GM12892 (cell line): ENCODE results near the gene SSR3.

Experiments
- DNase-seq: peaks from one replicate; pipeline ENCODE4 v3.0.0; 2011; ENCODE audit not compliant: insufficient read length
- FAIRE-seq: peaks from 2 replicates; lab custom pipeline; 2011; peaks lifted over from hg19 to GRCh38; lab: Jason Lieb, UNC
- POLR2A ChIP-seq: IDR thresholded peaks from 2 replicates; pipeline ENCODE4 v1.6.1; 2011; ENCODE audit warnings: low read depth, low read length, control low read depth
- POLR2AphosphoS5 ChIP-seq: IDR thresholded peaks from 2 replicates; pipeline ENCODE4 v1.6.1; 2011; ENCODE audit warnings: low read depth, low read length, control low read depth
- TAF1 ChIP-seq: IDR thresholded peaks from 2 replicates; pipeline ENCODE4 v1.6.1; 2011; ENCODE audit warnings: low read depth, mild to moderate bottlenecking, control low read depth, low read length, borderline replicate concordance

Gene SSR3

DNA sequence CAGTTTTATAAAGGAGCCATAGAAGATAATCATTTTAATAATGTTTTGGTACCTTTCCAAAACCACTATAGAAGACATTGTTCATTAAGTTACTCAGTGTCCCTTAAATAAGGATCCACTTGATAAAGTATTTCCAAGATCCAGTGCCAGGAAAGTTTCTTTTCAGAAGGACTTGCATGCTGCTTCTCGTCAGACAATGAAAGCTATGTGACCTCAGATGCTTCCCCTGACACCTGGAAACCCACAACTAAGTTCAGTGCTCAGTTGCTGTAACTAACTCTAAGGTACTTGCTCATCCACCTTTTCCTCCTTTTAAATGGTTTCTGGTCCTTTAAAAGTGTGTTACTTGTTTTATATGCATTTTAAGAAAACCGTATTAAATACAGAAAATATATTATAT lies 7.3 kb downstream of the SSR3 start:
- DNase-seq (no peak), FAIRE-seq (no peak)

GRCh38 chr3:156543043-156543555 lies 11.8 kb downstream of the SSR3 start:
- no peak for TF ChIP-seq POLR2A
- no peak for TF ChIP-seq POLR2AphosphoS5
- no peak for TF ChIP-seq TAF1
- FAIRE-seq: no peak
- no peak for DNase-seq

More for the DNA sequence above, 7.3 kb downstream of the SSR3 start:
- TF ChIP-seq POLR2AphosphoS5 (no peak), POLR2A (no peak), TAF1 (no peak)

DNA sequence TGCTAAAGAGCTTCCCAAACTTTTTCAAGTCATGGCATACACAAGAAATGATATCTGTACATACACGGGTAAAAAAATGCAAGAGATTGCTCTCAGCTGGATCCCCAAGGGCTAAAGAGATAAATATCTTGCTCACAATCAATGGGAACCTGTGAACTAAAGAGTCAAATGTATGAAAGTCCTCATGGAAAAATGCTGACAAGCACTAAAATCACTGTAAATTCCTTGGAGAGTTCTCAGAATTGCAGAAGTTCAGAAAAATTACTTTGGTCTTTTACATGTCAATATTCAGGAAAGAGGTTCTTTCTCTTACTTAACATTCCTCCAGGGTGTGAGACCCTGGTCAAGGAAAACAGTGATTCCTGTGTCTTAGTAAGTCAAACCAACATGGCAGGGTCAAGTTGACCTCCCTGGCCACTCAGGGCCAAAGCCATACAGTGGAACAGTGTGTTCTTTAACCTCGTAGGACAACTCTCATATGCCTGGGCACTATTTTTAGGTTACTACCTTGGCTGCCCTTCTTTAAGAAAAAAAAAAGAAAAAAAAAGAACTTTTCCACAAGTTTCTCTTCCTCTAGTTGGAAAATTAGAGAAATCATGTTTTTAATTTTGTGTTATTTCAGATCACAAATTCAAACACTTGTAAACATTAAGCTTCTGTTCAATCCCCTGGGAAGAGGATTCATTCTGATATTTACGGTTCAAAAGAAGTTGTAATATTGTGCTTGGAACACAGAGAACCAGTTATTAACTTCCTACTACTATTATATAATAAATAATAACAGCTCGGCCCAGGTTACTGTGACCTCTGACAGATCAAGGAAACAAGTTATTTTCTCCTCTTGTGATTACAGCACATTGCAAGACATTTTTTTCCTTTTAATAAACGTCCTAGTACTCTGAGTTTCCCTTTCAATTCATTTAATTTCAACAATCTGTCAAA lies 12.5 kb downstream of the SSR3 start:
- TF ChIP-seq TAF1: no peak
- no peak for TF ChIP-seq POLR2AphosphoS5
- no peak for TF ChIP-seq POLR2A
- DNase-seq (no peak), FAIRE-seq (no peak)

- DNase-seq (no peak), FAIRE-seq (no peak)
- TF ChIP-seq TAF1 (no peak), POLR2A (no peak), POLR2AphosphoS5 (no peak)
Observed at GRCh38 chr3:156539802-156540201, 15.1 kb downstream of the SSR3 start.

- DNase-seq: no peak
- TF ChIP-seq POLR2AphosphoS5 (no peak), POLR2A (no peak), TAF1 (no peak)
- no peak for FAIRE-seq
Observed at GRCh38 chr3:156539051-156539450, 15.9 kb downstream of the SSR3 start.

DNA sequence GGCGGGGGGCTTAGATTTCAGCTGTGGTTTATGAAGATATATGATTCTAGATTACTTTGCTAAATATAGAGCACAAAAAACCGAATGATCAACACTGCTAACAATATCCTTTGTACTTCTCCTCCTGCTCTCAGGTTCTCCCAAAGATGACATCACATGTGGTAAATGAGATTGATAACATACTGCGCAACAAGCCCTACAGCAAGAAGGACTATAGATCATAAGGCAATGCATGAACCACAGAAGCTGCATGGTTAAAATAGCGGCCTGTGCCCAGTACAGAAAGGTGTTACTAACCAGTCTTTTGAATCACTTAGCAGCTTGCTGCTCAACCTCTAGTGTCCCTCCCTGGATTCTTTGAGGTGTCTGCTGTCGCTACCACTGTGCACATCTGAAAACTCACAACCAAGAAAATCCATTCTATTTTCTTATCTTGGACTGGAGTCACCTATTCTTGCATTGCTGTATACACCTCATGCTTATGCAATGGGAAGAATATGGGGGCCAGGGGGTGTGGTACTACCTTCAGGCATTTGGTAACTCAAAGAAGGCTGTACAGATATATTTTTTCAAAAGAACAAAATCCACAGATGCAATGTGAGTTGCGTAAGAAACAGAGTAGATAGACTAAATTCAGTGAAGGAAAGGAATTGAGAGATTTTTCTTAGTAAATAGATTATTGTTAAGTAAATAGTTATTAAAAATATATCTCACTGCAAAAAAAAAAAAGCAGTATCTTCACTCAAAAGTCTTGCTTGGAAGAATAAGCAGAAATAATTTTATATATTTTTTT lies 18.2 kb downstream of the SSR3 start:
- TF ChIP-seq POLR2AphosphoS5 (no peak), POLR2A (no peak), TAF1 (no peak)
- FAIRE-seq (no peak), DNase-seq (no peak)

DNA sequence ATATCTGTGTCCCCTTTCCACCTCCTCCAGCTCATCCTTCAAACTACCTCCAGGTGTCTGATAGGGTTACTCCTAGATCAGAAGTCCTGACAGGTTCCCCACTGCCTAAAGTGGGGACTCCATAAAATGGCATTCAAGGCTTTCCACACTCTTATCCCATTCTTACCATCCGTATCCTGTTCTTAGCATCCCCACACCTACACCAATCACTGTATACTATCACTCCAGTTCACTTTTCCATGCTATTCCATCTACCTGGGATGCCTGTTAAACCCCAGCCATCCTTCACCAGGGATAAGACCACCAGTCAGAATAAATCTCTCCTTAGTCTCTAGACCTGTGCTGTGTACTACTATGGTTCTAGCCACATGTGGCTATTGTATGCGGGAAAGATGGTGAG lies 19.1 kb downstream of the SSR3 start:
- FAIRE-seq (no peak), DNase-seq (no peak)
- TF ChIP-seq POLR2A: no peak; the same call in 1 of the 2 replicates
- TF ChIP-seq TAF1: no peak
- TF ChIP-seq POLR2AphosphoS5: no peak

DNA sequence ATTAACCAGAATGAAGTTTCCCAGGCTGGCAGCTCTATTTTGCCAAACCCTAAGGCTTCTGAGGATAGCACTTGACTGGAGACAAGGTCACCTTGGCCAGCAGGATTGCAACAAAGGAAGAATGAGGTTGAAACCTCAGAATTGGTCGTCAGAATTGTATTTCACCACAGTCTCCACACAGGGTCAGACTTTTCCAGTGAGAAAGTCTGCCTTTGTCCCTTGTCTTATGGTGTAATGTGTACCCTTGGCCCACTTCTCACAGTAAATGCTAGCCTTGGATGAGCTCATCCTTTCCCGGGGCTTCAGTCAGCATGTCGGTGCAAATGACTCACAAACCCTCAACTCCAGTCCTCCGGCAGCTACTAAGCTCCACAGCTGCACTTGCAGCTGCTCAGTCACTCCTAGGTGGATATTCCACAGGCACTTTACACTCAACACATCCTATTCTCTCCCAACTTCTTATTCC lies 19.7 kb downstream of the SSR3 start:
- DNase-seq (no peak), FAIRE-seq (no peak)
- TF ChIP-seq POLR2A: peak; percentile 13; the same call in 1 of the 2 replicates
- no peak for TF ChIP-seq POLR2AphosphoS5
- TF ChIP-seq TAF1: no peak

DNA sequence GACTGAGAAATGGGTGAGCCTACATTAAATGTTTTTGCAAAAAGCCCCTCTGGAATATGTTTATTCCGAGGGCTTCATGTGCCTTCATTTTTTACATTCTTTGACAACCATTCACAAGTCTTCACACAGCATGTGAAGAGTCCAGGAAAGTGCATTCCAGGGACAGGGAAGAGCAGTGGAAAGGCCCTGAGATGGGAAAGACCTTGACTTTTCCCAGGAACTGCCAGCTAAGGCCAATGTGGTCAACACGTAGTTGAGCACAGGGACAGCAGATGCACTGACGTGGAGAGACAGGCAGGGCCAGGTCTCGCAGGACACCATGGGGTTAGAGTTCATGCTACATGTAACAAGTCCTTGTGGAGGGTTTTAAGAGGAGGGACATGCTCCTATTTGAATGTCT lies 21.7 kb downstream of the SSR3 start:
- TF ChIP-seq POLR2AphosphoS5 (no peak), POLR2A (no peak), TAF1 (no peak)
- FAIRE-seq: no peak
- DNase-seq: no peak

GRCh38 chr3:156532730-156533129 lies 22.2 kb downstream of the SSR3 start:
- DNase-seq: no peak
- TF ChIP-seq POLR2AphosphoS5 (no peak), POLR2A (no peak), TAF1 (no peak)
- no peak for FAIRE-seq

DNA sequence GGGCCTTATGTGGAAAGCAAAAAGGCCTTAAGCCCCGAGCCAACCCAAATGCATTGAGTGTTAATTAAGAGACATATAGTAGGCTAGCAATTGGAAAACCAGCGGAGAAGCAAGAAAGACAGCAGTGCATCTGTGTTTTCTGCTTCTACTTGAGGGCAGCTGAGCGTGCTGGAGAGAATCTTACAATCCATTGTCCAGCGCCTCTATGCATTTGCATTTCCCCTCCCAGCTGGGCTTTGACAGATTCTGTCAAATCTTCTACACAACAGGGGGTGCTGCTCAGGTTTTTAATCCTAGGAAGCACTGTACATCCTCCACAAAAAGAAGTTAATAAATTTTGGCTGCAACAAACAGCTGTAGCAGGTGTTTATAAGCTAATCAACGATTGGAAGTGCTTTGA lies 23.9 kb downstream of the SSR3 start:
- TF ChIP-seq TAF1: no peak
- TF ChIP-seq POLR2AphosphoS5: no peak
- TF ChIP-seq POLR2A: no peak
- FAIRE-seq (no peak), DNase-seq (no peak)
